AG08395 (cell line): Measurements from ENCODE around the gene ATG7.

Experiments
- DNase-seq: peaks from one replicate; pipeline ENCODE4 v3.0.0; 2012; ENCODE audit warnings: mixed read lengths, low spot score

Gene ATG7, protein sequence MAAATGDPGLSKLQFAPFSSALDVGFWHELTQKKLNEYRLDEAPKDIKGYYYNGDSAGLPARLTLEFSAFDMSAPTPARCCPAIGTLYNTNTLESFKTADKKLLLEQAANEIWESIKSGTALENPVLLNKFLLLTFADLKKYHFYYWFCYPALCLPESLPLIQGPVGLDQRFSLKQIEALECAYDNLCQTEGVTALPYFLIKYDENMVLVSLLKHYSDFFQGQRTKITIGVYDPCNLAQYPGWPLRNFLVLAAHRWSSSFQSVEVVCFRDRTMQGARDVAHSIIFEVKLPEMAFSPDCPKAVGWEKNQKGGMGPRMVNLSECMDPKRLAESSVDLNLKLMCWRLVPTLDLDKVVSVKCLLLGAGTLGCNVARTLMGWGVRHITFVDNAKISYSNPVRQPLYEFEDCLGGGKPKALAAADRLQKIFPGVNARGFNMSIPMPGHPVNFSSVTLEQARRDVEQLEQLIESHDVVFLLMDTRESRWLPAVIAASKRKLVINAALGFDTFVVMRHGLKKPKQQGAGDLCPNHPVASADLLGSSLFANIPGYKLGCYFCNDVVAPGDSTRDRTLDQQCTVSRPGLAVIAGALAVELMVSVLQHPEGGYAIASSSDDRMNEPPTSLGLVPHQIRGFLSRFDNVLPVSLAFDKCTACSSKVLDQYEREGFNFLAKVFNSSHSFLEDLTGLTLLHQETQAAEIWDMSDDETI

GRCh38 chr3:11271986-11272904 is at the start of gene ATG7:
TSS of gene ATG7 (plus strand) at chr3:11272397. CDS start at chr3:11298696, 26,299 bp downstream.
- DNase-seq, result peak; percentile 99

DNA sequence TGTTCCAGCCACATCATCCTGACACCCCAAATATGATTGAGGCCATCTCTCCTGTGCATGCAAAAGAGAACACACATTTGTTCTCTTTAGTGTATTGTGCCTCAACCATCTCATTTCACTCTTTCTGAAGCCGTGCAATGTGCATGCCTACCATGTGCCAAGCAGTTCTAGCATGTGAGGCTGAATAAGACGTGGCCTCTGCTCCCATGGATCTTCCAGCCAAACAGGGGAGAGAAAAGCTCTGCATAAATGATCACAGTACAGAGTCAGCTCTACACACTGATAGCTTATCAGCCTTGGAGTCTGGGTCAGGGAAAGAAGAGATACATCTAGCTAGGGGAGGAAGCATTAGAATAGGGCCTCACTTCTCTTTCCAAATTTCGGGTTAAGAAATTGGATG is 48.2 kb upstream of the ATG7 start:
- no peak for DNase-seq

DNA sequence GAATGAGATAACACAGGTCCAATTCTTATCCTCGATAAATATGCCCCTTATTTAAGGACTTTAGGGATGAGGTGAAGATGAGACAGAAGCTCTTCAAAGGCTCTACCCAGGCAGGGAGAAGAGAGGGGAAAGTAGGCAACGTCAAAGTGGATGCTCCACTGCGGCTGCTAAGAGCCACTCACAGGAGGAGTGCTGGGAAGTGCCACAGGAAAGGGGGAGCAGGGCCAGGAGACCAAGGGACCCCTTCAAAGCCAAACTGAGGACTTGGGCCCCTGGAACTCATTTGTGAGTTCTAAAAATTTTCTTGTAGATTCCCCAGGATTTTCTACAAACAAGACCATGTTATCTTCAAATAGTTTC is 47.3 kb upstream of the ATG7 start:
- DNase-seq, result no peak

DNA sequence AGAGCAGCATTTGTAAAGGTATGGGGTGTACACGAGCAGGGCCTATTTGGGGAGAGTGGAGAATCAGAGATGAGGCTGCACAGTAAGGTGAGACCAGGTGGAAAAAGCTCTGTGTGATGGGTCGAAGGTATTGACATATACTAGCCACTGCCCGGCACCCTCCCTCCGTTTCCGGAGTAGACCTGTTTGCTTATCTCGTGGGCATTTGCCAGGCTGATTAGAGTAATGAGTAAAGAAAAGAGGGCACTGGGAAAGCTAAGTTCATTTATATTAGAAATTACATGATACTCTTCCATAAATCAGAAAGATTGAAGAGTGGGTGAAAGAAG is 46.2 kb upstream of the ATG7 start:
- DNase-seq, result no peak

- no peak for DNase-seq
Measured at GRCh38 chr3:11228041-11228440, 44.2 kb upstream of the ATG7 start.

GRCh38 chr3:11230125-11230524 is 42.1 kb upstream of the ATG7 start:
- DNase-seq, result no peak

DNA sequence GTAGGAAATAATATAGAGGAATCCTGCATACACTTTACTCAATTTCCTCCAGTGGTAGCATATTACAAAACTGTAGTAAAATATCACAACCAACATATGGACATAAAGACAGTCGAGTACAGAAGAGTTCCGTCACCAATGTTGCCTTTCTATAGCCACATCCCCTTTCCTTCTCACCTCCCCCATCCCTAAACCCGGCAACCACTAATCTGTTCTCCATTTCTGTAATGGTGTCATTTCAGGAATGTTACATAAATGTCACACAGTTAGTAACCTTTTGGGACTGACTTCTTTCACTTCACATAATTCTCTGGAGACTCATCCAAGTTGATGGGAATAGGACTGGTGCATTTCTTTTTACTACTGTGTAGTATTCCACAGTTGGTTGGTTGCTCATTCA is 41.4 kb upstream of the ATG7 start:
- DNase-seq, result no peak

- no peak for DNase-seq
Measured at GRCh38 chr3:11235385-11235784, 36.8 kb upstream of the ATG7 start.

DNA sequence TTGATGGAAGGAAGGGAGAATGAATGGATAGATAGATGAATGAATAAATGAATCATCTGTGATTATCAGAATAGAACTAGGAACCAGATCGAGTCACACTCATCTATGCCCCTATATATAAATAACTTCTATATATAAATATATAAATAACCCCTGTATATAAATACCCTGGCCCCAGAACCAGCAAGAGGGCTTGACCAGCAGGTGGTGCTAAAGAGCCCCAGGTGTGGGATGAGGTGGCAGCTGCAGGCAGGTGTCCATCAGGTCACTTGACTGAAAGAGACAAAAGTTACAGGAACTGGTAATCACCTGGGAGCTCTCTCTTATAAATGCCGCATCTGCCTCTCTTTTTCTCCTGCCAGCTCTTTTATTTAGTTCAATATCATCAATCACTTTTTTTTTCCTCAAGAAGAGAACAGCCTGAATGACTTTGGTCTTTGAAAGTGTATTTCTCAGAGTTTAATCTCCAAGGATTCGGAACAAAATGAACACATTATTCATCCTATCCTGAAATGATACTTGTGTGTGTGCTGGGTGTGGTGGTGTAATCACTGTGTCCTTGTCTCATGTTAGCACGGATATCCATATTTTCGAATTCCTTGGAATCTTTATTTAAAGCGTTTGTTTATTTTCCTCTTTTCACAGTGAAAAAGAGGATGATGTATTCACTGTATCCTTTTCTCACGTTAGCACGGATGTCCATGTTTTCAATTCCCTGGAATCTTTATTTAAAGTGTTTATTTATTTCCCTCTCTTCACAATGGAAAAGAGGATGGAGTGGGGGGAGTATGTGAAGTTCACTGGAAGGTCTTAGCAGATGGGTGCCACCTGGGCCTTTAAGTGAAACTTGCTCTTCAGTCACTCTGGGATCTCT is 35.4 kb upstream of the ATG7 start:
- DNase-seq, result peak; percentile 31

- peak; percentile 69 for DNase-seq
Measured at GRCh38 chr3:11238060-11238459, 34.1 kb upstream of the ATG7 start.

- peak; percentile 60 for DNase-seq
Measured at GRCh38 chr3:11238880-11239279, 33.3 kb upstream of the ATG7 start.

GRCh38 chr3:11239796-11240195 is 32.4 kb upstream of the ATG7 start:
- no peak for DNase-seq

GRCh38 chr3:11240496-11240895 is 31.7 kb upstream of the ATG7 start:
- no peak for DNase-seq

- DNase-seq, result peak; percentile 45
Measured at GRCh38 chr3:11244121-11244677, 28.0 kb upstream of the ATG7 start.

DNA sequence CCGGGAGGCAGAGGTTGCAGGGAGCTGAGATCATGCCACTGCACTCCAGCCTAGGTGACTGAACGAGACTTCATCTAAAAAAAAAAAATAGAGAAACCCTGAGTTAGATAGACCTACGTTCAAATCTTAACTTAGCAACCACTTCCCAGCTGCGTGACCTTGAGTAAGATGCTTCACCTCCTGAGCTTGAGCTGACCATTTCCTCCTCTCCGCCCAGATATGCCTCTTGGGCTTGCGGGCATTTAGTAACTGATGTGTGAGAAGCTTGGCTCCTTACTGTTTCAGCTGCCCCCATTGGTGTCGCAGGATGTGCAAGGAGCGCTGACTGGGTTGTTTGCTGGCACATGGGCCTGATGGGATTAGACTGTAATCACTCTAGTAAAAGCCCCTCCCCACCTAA is 26.9 kb upstream of the ATG7 start:
- DNase-seq, result no peak

- DNase-seq, result no peak
Measured at GRCh38 chr3:11245827-11246662, 26.2 kb upstream of the ATG7 start.

GRCh38 chr3:11246663-11246970 is 25.6 kb upstream of the ATG7 start:
- DNase-seq, result no peak

DNA sequence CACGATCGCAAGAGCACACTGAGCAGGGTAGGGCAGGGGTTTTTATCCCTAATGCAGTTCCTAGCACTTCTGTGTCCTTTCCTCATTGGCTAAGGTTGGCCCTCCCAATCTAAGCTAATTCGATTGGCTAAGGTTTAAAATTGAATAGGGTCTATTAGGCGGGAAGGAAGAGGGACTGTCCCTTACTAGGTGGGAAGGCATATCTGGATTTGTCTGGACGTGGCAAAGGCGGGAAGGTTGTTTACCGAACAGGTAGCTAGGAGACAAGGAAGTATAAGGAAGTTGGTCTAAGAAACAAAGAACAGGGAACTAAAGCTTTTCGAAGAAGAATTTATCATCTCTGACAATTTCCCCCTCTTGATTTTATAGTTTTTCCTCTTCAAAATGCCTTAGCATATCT is 24.8 kb upstream of the ATG7 start:
- no peak for DNase-seq

DNA sequence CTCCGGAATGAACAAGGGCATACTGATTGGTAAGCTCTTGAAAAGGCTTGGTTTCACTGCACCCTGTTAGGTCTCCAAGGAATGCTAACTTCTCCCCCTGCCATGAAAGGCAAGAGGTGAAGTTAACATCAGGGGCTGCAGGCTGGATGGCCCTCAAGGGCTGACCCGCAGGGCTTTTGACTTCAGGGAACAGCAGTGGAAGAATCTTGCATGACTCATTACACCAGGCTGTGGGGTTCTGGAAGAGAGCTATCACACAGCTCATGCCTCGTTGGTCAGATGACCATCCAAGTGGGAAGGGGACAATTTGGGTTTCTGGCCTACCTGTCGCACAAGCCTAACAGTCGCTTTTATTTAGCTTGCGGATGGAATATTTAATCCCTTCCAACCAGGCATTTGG is 23.6 kb upstream of the ATG7 start:
- no peak for DNase-seq

DNA sequence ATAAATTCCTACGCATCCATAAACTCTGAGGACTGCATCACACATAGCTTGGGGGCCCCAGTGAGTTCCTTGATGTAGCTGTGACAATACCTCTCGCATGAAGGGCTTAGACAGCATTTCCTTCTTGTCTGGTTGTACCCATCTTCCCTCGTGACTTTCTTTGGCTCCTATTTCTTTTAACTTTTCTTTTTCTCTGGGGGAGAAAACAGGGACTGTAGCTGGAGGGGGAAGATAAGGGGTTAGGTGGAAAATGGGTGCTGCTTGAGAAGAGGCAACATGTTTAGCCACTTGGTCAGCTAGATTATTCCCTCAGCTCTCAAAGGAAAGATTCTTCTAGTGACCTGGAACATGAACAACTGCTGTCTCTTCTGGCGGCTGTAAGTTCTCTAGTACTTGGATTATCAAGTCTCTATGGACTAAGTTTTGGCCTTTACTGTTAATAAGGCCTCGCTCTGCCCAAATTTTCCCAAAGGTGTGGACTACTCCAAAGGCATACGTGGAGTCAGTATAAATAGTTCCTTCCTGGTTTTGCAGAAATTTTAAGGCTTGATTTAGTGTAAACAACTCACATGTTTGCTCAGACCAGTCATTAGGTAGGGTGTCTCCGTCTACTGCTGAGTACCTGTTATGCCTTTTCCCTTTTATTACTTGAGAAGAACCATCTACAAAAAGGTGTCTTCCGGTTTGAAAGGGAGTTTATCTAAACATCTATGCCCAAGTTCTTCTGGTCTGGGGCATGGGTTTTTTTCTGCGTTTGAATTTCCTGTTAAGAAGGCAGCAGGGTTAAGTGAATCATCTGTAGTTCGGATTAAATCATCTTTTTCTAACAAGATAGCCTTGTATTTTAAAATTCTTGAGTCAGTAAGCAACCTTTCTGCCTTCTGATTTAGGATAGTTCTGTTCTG is 21.0 kb upstream of the ATG7 start:
- DNase-seq, result no peak
